Esophagus mucosa (tissue), 1 donor: ENCODE data around the gene SLC12A9. TPM values are rescaled to one million over a fixed set of nuclear protein-coding genes. Genes with fewer than 3 reads are reported as not detected.
"Not testable (repeated sequence)": the region's sequence is repeated elsewhere in the genome, so short reads cannot be mapped to it uniquely, and the experiment has no call there.

Experiments used
- ATAC-seq: fragments of 200-7000 bp; cut with Tn5 transposase; one replicate; pipeline ENCODE4 v1.9.1; 2020
- total RNA-seq: library from RNA; stranded (reverse); gene quantifications from one replicate; pipeline ENCODE4 v1.2.4, GENCODE V29; 2023
- donor health status: DM: yes; HTN: yes; CAD: no.

SLC12A9 gene
- total RNA-seq: 13.5 TPM

GRCh38 chr7:100852048-100852872, at the start of gene SLC12A9:
Gene SLC12A9 (plus strand): TSS chr7:100852713. CDS start chr7:100854198, 1,485 bp downstream.
- peak; percentile 97 for ATAC-seq

- ATAC-seq: no peak
Measured at GRCh38 chr7:100802951-100803350, 49.6 kb upstream of the SLC12A9 start.

- ATAC-seq: peak; percentile 59
Measured at GRCh38 chr7:100803398-100804161, 48.9 kb upstream of the SLC12A9 start.

- no peak for ATAC-seq
Measured at GRCh38 chr7:100804681-100805431, 47.7 kb upstream of the SLC12A9 start.

- ATAC-seq: no peak
Measured at GRCh38 chr7:100806276-100806675, 46.2 kb upstream of the SLC12A9 start.

- ATAC-seq: not testable (repeated sequence)
Measured at GRCh38 chr7:100806883-100807282, 45.6 kb upstream of the SLC12A9 start.

GRCh38 chr7:100808354-100808875, 44.1 kb upstream of the SLC12A9 start:
- no peak for ATAC-seq

- ATAC-seq: no peak
Measured at GRCh38 chr7:100811480-100811879, 41.0 kb upstream of the SLC12A9 start.

GRCh38 chr7:100812729-100813128, 39.8 kb upstream of the SLC12A9 start:
- no peak for ATAC-seq

- not testable (repeated sequence) for ATAC-seq
Measured at GRCh38 chr7:100816515-100816914, 36.0 kb upstream of the SLC12A9 start.

- ATAC-seq: no peak
Measured at GRCh38 chr7:100817097-100817496, 35.4 kb upstream of the SLC12A9 start.

GRCh38 chr7:100818366-100818765, 34.1 kb upstream of the SLC12A9 start:
- ATAC-seq: no peak

- no peak for ATAC-seq
Measured at GRCh38 chr7:100818825-100819224, 33.7 kb upstream of the SLC12A9 start.

- ATAC-seq: no peak
Measured at GRCh38 chr7:100819586-100819985, 32.9 kb upstream of the SLC12A9 start.

GRCh38 chr7:100822236-100823139, 30.0 kb upstream of the SLC12A9 start:
- no peak for ATAC-seq

GRCh38 chr7:100823140-100823525, 29.4 kb upstream of the SLC12A9 start:
- ATAC-seq: no peak

- no peak for ATAC-seq
Measured at GRCh38 chr7:100823534-100823933, 29.0 kb upstream of the SLC12A9 start.

GRCh38 chr7:100824499-100825214, 27.9 kb upstream of the SLC12A9 start:
- ATAC-seq: no peak

- ATAC-seq: peak; percentile 42
Measured at GRCh38 chr7:100825215-100825671, 27.3 kb upstream of the SLC12A9 start.

- ATAC-seq: no peak
Measured at GRCh38 chr7:100825751-100826513, 26.6 kb upstream of the SLC12A9 start.
